ENCODE results near the gene COL27A1.

GRCh38 chr9:114291064-114291474 is 135.7 kb downstream of the COL27A1 start:
- TF ChIP-seq, protein P1, sequence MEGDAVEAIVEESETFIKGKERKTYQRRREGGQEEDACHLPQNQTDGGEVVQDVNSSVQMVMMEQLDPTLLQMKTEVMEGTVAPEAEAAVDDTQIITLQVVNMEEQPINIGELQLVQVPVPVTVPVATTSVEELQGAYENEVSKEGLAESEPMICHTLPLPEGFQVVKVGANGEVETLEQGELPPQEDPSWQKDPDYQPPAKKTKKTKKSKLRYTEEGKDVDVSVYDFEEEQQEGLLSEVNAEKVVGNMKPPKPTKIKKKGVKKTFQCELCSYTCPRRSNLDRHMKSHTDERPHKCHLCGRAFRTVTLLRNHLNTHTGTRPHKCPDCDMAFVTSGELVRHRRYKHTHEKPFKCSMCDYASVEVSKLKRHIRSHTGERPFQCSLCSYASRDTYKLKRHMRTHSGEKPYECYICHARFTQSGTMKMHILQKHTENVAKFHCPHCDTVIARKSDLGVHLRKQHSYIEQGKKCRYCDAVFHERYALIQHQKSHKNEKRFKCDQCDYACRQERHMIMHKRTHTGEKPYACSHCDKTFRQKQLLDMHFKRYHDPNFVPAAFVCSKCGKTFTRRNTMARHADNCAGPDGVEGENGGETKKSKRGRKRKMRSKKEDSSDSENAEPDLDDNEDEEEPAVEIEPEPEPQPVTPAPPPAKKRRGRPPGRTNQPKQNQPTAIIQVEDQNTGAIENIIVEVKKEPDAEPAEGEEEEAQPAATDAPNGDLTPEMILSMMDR (tag by site-specific recombination; IDR thresholded peaks at IDR 0.05), result peak; percentile 49; the same call in 1 of the 2 replicates
- TF ChIP-seq ZSCAN18 (tag by site-specific recombination; IDR thresholded peaks at IDR 0.05), result no peak

Measured in HEK293 (cell line).